ENCODE data around the gene TMEM123. TPM values are rescaled to one million over a fixed set of nuclear protein-coding genes. Genes with fewer than 3 reads are reported as not detected.

The TMEM123 gene
- total RNA-seq, 4 donors from 2014 or later: 282 to 506 (median 336) TPM

DNA sequence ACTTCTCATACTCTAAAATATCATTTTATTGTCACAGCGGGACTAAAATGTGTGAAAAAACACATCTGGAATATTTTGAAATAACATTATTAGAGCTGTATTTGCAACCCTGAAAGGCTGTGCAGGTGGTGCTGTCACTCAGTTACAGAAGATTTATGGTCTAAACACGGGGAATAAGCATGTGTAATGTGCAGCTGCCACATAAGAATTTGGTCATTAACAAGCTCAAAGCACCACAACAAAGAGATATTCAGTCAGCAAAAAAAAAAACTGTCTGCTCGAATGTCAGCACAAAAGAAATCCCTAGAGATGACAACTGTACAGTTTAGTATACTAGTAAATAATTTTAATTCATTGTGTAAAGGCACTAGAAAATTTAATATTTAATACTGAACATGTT is 31.3 kb downstream of the TMEM123 start:
- no peak overlapping the region for H3K27ac ChIP-seq
- WGBS, 2 donors: 70 to 75% methylated on average over 3 of the region's 3 CpGs
- intact Hi-C loops (cut with DNase I): no loop called here
- TF ChIP-seq POLR2A (IDR thresholded peaks at IDR 0.05): no peak
- TF ChIP-seq CTCF (IDR thresholded peaks at IDR 0.05): no peak
- no peaks in the 10 kb centered on the region for H3K27me3 ChIP-seq
- H3K4me3 ChIP-seq (replicated peaks in 1 of 3): no peak overlapping the region
- no peaks in the 10 kb centered on the region for H3K36me3 ChIP-seq
- no peaks in the 10 kb centered on the region for H3K9me3 ChIP-seq
- DNase-seq: no peak
- peaks cover 16 to 22% of the 10 kb centered on the region in 2 donors for H3K4me1 ChIP-seq

DNA sequence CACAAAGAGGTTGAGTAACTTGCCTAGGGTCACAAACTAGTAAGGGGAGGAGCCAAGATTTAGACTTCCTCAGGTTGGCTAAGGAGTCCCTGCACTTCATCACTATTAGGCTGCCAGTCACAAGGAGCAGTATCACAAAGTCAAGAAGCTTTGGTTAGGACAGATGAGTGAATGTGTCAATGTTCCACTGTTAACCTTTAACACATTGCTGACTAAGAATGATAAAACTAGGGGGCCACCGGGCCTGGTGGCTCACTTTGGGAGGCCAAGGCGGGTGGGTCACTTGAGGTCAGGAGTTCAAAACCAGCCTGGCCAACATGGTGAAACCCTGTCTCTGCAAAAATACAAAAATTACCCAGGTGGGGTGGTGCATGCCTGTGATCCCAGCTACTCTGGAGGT is 32.0 kb downstream of the TMEM123 start:
- DNase-seq: no peak
- Histone ChIP-seq H3K27ac (no peak overlapping the region), H3K9me3 (no peaks in the 10 kb centered on the region), H3K4me1 (peaks cover 9 to 17% of the 10 kb centered on the region in 2 donors), H3K4me3 (replicated peaks in 1 of 3) (no peak overlapping the region), H3K36me3 (no peaks in the 10 kb centered on the region), H3K27me3 (no peaks in the 10 kb centered on the region)
- 83 to 86% methylated on average over 2 of the region's 2 CpGs for WGBS, 2 donors
- TF ChIP-seq CTCF (IDR thresholded peaks at IDR 0.05) (no peak), POLR2A (IDR thresholded peaks at IDR 0.05) (no peak)
- intact Hi-C loops (cut with DNase I): no loop called here

GRCh38 chr11:102419181-102419580 is 33.4 kb downstream of the TMEM123 start:
- no peak overlapping the region for H3K4me3 ChIP-seq (replicated peaks in 1 of 3)
- no peak for TF ChIP-seq CTCF (IDR thresholded peaks at IDR 0.05)
- TF ChIP-seq POLR2A (IDR thresholded peaks at IDR 0.05): no peak
- no peak for DNase-seq

DNA sequence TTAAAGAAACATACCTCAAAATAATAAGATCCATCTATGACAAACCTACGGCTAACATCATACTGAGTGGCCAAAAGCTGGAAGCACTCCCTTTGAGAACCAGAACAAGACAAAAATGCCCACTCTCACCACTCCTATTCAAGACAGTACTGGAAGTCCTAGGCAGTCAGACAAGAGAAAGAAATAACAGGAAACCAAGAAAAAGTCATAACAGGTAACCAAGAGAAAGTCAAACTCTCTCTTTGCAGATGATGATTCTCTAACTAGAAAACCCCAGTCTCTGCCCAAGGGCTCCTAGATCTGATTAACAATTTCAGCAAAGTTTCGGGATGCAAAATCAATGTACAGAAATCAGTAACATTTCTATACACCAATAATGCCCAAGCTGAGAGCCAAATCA is 35.6 kb downstream of the TMEM123 start:
- Histone ChIP-seq H3K27ac (no peak overlapping the region), H3K36me3 (no peaks in the 10 kb centered on the region), H3K9me3 (no peaks in the 10 kb centered on the region), H3K27me3 (no peaks in the 10 kb centered on the region), H3K4me3 (replicated peaks in 1 of 3) (no peak overlapping the region), H3K4me1 (peaks cover 7 to 24% of the 10 kb centered on the region in 2 donors)
- intact Hi-C loops (cut with DNase I): no loop called here
- DNase-seq: no peak
- WGBS, 2 donors: 95 to 96% methylated on average over 2 of the region's 2 CpGs
- TF ChIP-seq POLR2A (IDR thresholded peaks at IDR 0.05): no peak
- no peak for TF ChIP-seq CTCF (IDR thresholded peaks at IDR 0.05)

More at GRCh38 chr11:102419181-102419580, 33.4 kb downstream of the TMEM123 start:
- intact Hi-C loops (cut with DNase I): no loop called here
- no peaks in the 10 kb centered on the region for H3K27me3 ChIP-seq
- no peaks in the 10 kb centered on the region for H3K36me3 ChIP-seq
- 83 to 84% methylated on average over 3 of the region's 3 CpGs for WGBS, 2 donors
- H3K9me3 ChIP-seq: no peaks in the 10 kb centered on the region
- peaks cover 7 to 23% of the 10 kb centered on the region in 2 donors for H3K4me1 ChIP-seq
- H3K27ac ChIP-seq: no peak overlapping the region

DNA sequence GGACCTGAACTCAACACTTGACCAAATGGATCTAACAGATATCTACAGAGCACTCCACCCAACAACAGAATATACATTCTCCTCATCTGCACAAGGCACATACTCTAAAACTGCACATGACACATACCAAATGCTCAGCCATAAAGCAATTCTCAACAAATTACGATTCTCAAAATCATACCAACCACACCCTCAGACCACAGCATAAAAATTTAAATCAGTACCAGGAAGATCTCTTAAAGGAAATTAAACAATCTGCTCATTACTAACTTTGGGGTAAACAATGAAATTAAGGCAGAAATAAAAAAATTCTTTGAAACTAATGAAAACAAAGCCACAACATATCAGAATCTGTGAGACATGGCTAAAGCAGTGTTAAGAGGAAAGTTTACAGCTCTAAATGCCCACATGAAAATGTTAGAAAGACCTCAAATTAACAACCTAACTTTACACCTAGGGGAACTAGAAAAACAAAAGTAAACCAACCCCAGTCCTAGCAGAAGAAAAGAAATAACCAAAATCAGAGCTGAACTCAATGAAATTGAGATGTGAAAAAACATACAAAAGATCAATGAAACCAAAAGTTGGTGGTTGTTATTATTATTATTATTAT is 37.2 kb downstream of the TMEM123 start:
- Histone ChIP-seq H3K9me3 (no peaks in the 10 kb centered on the region), H3K27me3 (no peaks in the 10 kb centered on the region), H3K4me3 (replicated peaks in 1 of 3) (no peak overlapping the region), H3K27ac (no peak overlapping the region), H3K4me1 (peaks cover 7 to 21% of the 10 kb centered on the region in 2 donors), H3K36me3 (no peaks in the 10 kb centered on the region)
- no peak for DNase-seq
- intact Hi-C loops (cut with DNase I): no loop called here
- TF ChIP-seq POLR2A (IDR thresholded peaks at IDR 0.05): no peak
- TF ChIP-seq CTCF (IDR thresholded peaks at IDR 0.05): no peak
- WGBS, 2 donors: 89 to 90% methylated on average over 1 of the region's 1 CpG
